Measurements from ENCODE around the gene IZUMO1. TPM values are rescaled to one million over a fixed set of nuclear protein-coding genes. Genes with fewer than 3 reads are reported as not detected.
"Not testable (repeated sequence)": the region's sequence is repeated elsewhere in the genome, so short reads cannot be mapped to it uniquely, and the experiment has no call there.

IZUMO1 gene
- total RNA-seq, 1 donor from 2014 or later: not detected

DNA sequence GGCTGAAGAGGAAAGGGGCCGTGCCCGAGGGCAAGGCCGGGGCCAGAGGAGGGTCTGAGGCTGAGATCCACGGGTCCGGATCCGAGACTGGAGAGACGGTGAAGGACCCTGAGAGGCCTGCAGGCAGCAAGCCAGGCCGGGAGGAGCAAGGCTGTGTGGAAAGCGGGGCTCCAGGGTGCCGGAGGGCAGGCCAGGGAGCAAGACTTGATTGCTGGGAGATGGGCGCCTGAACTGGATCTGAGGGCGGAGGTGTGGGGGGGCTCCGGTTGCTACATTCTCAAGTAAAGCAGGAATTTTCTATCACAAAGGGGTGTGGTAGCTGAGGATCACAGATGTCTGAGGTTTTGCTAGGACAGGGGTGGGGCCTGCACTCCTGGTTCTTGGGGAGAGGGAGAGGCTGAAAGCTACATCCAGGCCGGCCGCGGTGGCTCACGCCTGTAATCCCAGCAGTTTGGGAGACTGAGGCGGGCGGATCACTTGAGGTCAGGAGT lies 31.0 kb downstream of the IZUMO1 start:
- intact Hi-C loops (cut with micrococcal nuclease): no loop called here

DNA sequence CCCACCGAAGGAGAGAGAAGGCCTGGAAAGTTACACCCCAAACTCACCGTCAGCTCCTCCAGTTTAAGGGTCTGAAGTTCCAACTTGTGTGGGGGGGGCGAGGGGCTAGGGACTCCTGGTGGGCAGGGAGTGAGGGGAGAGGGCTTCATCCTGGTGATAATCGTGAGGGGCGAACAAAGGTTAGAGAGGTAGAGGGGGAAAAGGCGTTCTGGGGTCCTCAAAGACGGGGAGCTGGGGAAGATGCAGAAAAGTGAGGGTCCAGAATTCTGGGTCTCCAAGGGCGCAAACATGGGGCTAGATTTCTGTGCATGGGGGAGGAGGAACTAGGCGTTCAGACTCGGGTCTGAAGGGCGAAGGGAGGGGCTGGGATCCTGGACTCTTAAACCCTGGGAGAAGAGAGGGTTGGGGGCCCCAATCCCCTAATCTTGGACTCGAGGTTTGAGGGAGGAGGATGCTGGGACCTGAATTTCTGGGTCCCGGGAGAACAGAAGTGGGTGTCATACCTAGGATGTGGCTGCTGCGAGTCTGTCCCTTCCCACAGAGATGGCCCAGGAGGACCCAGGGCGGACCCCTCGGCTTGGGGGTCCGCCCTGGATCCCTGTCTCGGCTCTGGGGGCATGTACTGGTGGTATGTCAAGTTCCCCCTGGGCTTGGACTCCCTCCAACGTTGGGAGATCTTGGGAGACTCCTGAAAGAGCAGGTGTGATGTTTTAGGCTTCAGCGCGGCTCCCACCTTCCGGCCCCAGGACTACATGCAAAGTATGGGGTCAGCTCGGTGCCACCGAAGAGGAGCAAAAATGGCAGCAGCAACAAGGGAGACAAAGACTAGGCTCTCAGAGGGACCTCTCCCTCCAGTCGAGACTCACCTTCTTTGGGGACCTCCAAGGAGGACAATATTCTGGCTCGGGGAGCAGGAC lies 31.7 kb downstream of the IZUMO1 start:
- intact Hi-C loops (cut with micrococcal nuclease): loop anchor here (1.0 to 5.0 kb wide), 19 partner anchors 11 to 927 kb away; partner anchors contain the start of genes CA11, CYTH2, DHDH and DKKL1

DNA sequence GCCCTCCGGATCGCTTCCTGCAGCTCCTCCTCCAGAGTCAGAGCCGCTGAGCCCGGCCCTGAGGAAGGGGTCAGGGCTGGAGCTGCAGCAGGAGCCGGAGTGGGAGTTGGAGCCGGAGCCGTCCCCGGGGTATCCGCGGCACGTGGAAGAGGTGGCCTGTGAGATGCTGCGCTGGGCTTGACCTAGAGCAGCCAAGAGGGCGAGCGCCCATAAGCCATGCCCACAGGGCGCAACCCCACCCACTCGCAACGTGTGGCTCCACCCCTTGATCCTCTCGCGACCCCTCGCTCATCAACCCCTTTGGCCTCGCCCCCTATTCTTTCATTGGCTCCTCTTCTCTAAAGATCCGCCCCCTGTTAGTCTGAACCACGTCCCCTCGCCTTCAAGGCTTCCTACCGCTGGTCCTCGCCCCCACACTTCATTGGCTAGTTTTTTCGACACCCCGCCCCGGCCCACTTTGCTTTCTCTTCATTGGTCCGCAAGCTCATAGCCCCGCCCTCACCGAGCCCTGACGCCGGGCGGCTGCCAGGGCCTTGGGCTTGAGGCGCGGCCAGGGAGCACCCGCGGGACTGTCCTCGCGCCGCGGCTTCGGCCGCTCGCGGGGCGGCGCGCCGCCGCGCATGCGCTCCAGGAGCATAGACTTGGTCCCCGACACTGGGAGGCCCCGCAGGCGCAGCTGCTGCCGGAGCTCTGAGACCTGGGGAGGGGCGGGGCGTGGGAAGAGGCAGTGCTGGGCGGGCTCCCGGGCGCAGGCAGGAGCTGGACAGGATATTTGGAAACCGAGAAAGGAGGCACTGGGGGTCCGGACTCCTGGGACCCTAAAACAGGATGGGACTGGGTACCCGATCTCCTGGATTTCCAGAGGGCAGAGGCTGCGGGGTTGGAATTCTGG lies 32.6 kb downstream of the IZUMO1 start:
- intact Hi-C loops (cut with micrococcal nuclease): loop anchor here (1.0 to 5.0 kb wide), 19 partner anchors 12 to 928 kb away; partner anchors contain the start of genes CA11, CYTH2, DHDH and DKKL1

DNA sequence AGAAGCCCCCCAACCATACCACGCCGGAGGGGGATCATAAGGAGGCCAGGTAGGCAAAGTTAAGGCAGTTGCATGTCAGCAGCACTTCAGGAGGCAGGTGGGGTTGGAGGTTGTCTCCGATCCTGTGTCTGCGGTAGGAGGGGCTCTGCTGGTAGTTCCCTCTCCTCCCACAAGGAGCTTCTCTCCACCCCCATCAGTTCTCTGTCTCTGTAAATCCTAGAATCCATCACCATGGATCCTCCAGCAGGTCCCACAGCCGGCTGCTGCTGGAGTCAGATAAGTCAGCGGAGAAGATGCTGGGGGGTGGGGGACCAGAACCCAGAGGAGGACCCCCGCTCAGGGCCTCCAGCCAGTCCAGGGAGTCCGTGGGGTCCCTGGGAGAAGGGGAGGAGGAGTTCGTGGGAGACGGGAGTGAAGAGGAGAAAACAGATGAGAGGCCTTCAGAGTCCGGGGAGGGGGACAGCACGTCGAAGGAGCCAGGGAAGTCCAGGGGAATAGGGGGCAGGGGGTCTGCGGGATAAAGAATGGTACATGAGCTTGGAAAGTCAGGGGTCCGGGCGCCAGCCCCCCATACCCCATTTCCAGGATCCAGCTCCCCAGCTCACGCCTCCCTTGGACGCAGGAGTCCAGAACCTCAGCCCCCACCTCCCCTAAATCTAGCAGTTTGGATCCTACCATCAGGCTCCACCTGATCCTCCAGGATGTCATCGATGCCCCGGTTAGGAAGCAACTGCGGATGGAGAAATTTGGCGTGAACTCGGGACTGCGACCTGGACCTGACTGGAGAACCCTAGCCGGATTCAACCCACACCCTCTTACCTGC lies 33.5 kb downstream of the IZUMO1 start:
- intact Hi-C loops (cut with micrococcal nuclease): loop anchor here (5.0 kb wide), 3 partner anchors 221 to 929 kb away; partner anchors contain the start of genes RRAS and SCAF1

DNA sequence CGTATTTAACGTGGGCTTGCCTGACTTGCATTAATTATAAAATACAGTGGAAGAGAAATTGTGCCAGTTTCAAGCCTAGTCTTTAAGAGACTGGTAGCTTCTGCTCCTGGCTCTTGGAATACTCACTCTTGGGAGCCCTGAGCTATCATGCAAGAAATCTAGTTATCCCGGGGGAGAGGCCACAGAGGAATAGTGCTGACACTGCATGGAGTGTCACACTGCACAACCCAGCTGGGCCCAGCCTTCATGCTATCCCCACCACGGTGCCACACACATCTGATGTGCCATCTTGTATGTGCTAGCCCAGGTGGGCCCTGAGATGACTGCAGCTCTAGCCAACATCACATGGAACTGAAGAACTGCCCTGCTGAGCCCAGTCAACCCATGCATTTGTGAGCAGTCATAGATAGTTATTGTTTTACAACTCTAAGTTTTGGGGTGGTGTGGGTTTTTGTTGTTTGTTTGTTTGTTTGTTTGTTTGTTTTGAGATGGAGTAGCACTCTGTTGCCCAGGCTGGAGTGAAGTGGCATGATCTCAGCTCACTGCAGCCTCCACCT lies 35.5 kb downstream of the IZUMO1 start:
- intact Hi-C loops (cut with micrococcal nuclease): loop anchor here (5.0 kb wide), 3 partner anchors 219 to 931 kb away; partner anchors contain the start of genes RRAS and SCAF1

DNA sequence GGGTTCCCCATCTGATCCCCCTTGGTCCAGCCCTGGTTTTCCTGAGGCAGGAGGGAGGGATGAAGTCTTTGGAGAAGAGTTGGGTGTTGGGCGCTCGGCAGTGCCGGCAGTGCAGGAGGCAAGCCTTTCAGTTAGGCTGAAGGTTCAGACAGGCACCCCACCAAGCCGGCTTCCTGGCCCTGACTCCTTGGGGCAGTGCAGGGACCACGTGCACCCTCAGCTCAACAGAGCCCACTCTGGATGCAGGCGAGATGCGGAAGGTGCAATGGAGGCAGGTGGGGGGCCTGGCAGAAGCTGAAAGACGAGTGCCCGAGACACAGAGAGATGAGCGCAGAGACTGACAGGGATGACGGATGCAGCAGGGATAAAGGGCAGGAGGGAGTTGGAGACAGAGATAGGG lies 38.2 kb downstream of the IZUMO1 start:
- intact Hi-C loops (cut with micrococcal nuclease): no loop called here

DNA sequence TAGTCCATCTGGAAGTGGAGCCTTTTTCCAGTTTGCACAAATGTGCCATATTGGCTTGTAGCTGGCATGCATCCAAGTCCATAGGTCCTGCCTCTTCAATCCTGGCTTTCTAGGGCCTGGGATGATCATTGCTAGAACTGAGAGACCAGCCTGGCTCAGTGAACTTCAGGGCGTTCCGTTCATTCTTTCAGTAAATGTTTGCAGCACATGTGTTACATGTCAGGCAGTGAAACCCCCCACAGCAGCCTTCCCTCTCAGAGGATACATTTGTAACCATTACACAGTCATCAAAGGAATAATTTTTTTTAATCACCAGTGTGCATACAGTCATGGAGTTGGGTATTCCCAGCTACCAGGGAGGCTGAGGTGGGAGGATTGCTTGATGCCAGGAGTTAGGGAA lies 41.3 kb downstream of the IZUMO1 start:
- intact Hi-C loops (cut with micrococcal nuclease): no loop called here

DNA sequence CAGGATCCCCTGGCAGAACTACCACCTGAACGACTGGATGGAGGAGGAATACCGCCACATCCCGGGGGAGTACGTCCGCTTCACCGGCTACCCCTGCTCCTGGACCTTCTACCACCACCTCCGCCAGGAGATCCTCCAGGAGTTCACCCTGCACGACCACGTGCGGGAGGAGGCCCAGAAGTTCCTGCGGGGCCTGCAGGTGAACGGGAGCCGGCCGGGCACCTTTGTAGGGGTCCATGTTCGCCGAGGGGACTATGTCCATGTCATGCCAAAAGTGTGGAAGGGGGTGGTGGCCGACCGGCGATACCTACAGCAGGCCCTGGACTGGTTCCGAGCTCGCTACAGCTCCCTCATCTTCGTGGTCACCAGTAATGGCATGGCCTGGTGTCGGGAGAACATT lies 43.4 kb downstream of the IZUMO1 start:
- intact Hi-C loops (cut with micrococcal nuclease): no loop called here

DNA sequence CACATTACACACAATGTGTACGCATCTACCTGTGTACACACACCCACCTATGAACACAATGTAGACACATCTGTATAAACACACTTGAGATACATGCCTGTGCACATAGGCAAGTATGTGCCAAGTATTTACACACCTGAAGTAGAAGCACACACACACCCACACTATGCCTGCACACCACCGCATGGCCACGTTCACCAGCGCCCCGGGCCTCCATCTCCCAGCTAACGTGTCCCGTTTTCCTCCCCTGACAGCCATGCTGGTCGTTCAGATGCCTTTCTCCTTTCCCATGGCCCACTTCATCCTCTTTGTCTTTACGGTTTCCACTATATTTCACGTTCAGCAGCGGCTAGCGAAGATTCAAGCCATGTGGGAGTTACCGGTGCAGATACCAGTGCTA lies 44.0 kb downstream of the IZUMO1 start:
- intact Hi-C loops (cut with micrococcal nuclease): no loop called here

DNA sequence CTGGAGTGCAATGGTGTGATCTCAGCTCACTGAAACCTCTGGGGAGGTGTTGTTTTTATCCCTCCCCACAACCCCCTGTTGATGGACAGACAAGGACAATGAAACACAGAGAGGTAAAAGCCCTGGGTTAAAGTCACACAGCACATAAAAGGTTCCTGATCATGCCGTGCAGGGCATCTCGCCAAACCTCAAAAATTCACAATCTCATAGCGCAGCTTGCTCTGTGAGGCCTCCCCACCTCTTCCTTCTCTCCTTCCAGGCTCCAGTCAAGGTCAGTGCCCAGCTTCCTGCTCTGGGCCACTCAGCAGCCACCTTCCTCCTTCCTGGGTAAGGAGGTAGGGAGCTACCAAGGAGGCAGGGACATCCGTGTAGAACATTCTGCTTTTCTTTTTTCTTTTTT lies 48.7 kb downstream of the IZUMO1 start:
- intact Hi-C loops (cut with micrococcal nuclease): no loop called here

DNA sequence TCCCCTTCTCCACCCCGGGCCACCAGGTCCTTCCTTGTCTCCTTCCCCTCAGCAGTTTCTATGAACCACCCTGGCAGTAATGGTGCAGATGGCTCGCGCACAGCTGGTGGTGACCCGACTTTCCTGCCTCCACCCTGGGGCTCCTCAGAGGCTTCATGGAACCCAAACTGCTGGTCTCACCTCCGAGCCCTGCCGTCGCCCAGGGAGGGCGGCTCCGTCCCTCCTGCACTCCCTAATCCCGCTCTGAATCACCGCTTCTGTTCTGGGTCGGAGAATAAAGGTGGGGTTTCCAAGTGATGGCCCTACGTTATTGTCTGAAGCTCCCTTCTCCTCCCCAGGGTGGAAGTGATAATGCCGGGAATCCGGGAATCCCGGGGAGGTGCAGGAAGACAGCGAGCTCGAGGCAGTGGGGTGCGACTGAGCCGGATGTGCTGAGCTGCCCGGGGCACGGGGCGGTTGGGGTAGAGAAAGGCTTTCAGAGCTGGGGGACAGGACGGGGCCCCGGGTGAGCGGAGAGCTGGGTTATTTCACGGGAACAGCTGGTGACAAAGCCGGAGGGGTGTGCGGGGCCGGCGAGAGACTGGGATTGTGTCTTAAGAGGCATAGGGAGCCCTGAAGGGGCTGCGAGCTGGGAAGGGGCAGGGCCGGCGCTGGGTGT lies 50.2 kb downstream of the IZUMO1 start:
- intact Hi-C loops (cut with micrococcal nuclease): no loop called here

DNA sequence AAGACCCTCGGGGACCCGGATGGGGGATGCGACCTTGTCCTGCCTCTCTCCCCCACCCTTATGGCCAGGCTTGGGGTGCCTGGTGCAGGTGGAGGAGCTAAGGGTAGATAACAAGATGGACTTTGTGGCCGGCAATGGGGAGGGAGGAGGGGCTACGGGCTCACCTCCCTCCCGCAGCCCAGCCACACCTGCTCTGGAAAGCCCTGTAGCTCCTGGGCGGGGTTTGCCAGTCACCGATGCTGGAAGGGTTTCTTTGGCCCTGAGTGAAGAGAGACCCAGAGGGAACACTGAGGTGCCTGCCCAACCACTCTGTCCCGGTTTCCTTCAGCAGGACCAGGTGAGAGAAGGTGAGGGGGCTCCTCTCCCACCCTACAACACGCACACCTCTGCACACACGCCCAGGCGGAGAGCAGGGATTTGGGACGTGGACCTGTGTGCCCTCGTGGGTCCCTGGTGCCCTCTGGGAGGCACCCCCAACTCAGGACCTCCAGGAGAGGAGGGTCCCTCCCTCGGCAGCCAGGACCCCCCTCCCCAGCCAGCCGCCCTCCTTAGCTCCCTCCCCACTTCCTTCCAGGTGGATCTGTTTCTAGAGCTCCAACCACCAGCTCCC lies 50.9 kb downstream of the IZUMO1 start, which contains the start of gene FUT2:
Gene FUT2 (plus strand): TSS at position 229 of the 610 bp plus-strand sequence. CDS start 6,986 bp downstream, outside the sequence.
- intact Hi-C loops (cut with micrococcal nuclease): no loop called here

DNA sequence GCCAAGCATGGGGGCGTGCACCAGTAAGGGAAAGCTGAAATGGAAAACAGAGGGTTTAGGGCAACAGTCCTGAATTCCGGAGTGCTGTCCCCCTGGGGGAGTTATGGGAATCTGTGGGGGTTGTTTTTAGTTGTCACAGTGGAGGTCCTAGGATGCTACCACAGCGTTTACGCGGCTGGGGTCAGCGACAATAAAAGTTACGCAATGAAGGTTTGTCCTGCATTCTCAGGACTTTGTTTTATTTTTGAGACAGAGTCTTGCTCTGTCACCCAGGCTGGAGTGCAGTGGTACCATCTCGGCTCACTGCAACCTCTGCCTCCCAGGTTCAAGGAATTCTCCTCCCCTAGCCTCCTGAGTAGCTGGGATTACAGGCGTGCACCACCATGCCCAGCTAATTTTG lies 53.1 kb downstream of the IZUMO1 start:
- intact Hi-C loops (cut with micrococcal nuclease): not testable (repeated sequence)

Other genes starting within 250 kb of the IZUMO1 start
- 4.5 and 5.0 TPM in 2 replicates for gene LMTK3, start 235.1 kb downstream of the IZUMO1 start, total RNA-seq
- 0.29 and 0.32 TPM in 2 replicates for gene SULT2B1, start 194.7 kb downstream of the IZUMO1 start, total RNA-seq
- gene SPACA4, start 140.2 kb downstream of the IZUMO1 start, total RNA-seq: not detected in 2 replicates
- gene FAM83E, start 131.8 kb downstream of the IZUMO1 start, total RNA-seq: 2.8 and 3.1 TPM in 2 replicates
- 1,358 and 1,391 TPM in 2 replicates for gene RPL18, start 127.7 kb downstream of the IZUMO1 start, total RNA-seq
- 32.7 and 41.5 TPM in 2 replicates for gene SPHK2, start 127.4 kb downstream of the IZUMO1 start, total RNA-seq
- 6.4 and 8.0 TPM in 2 replicates for gene DBP, start 109.5 kb downstream of the IZUMO1 start, total RNA-seq
- 6.6 and 8.8 TPM in 2 replicates for gene CA11, start 100.7 kb downstream of the IZUMO1 start, total RNA-seq
- gene NTN5, start 73.9 kb downstream of the IZUMO1 start, total RNA-seq: 0.51 and 0.81 TPM in 2 replicates
- not detected in 2 replicates for gene FUT2, start 50.9 kb downstream of the IZUMO1 start, total RNA-seq
- 1.4 and 1.6 TPM in 2 replicates for gene MAMSTR, start 27.2 kb downstream of the IZUMO1 start, total RNA-seq
- 0.10 and 0.15 TPM in 2 replicates for gene RASIP1, start 6.3 kb downstream of the IZUMO1 start, total RNA-seq
- gene FUT1, start 5.7 kb upstream of the IZUMO1 start, total RNA-seq: 0.29 and 0.54 TPM in 2 replicates
- gene FGF21, start 8.6 kb upstream of the IZUMO1 start, total RNA-seq: not detected in 2 replicates
- gene BCAT2, start 64.1 kb upstream of the IZUMO1 start, total RNA-seq: 55.1 and 56.3 TPM in 2 replicates
- gene HSD17B14, start 89.6 kb upstream of the IZUMO1 start, total RNA-seq: 1.3 TPM in 2 replicates
- 1.3 and 3.2 TPM in 2 replicates for gene PLEKHA4, start 121.7 kb upstream of the IZUMO1 start, total RNA-seq
- gene PPP1R15A, start 125.5 kb upstream of the IZUMO1 start, total RNA-seq: 37.9 and 38.1 TPM in 2 replicates
- not detected in 2 replicates for gene TULP2, start 151.8 kb upstream of the IZUMO1 start, total RNA-seq
- 273 and 277 TPM in 2 replicates for gene NUCB1, start 153.4 kb upstream of the IZUMO1 start, total RNA-seq
- gene DHDH, start 186.8 kb upstream of the IZUMO1 start, total RNA-seq: 0.34 TPM in 1 of 2 replicates, not detected in the other
- 376 and 407 TPM in 2 replicates for gene BAX, start 208.0 kb upstream of the IZUMO1 start, total RNA-seq
- gene FTL, start 218.4 kb upstream of the IZUMO1 start, total RNA-seq: 1,064 and 1,113 TPM in 2 replicates
- gene GYS1, start 246.4 kb upstream of the IZUMO1 start, total RNA-seq: 67.8 and 76.2 TPM in 2 replicates
- gene RUVBL2, start 247.0 kb upstream of the IZUMO1 start, total RNA-seq: 87.7 and 96.1 TPM in 2 replicates